ENCODE data around the gene SPDEF.

Gene SPDEF

DNA sequence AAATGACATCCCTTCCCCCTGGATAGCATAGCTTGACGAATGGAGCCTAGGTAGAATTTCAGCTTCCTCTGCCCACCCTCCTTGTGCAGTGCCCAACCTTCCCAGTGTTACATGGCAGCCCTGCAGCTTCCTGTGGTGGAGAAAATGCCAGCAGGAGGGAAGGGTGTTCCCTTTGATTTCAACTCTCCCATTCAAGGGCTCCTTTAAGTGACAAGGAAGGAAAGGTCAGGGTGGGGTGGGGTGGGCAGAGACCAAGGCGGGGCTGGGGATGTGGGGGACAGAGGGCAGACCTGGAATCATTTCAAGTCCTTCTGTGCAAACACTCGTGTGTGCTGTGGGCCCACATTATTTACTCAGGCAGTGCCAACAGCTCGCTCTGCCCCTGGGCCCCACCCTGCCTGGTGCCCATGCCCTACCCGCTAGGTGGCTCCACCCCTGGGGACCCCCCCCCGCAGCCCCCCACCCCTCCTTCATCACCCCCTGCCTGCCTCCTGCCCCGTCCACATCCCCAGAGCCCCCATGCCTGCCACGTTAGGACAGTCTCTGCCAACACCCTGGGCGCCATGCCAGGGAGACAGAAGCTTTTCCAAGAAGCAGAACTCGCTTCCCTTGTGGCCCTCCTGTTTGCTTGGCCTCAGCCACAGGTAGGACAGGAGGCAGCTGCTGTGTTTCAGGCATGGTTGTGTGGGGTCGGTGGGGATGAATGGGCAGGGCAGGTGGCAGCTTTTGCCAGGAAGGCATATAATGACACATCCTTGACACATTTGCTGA is 9.4 kb downstream of the SPDEF start:
- H3K4me3 ChIP-seq (ENCODE audit: low read length) = no peak overlapping the region
- TF ChIP-seq, protein P1, sequence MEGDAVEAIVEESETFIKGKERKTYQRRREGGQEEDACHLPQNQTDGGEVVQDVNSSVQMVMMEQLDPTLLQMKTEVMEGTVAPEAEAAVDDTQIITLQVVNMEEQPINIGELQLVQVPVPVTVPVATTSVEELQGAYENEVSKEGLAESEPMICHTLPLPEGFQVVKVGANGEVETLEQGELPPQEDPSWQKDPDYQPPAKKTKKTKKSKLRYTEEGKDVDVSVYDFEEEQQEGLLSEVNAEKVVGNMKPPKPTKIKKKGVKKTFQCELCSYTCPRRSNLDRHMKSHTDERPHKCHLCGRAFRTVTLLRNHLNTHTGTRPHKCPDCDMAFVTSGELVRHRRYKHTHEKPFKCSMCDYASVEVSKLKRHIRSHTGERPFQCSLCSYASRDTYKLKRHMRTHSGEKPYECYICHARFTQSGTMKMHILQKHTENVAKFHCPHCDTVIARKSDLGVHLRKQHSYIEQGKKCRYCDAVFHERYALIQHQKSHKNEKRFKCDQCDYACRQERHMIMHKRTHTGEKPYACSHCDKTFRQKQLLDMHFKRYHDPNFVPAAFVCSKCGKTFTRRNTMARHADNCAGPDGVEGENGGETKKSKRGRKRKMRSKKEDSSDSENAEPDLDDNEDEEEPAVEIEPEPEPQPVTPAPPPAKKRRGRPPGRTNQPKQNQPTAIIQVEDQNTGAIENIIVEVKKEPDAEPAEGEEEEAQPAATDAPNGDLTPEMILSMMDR (conservative IDR thresholded peaks at IDR 0.05; ENCODE audit: low read depth, low read length) = no peak

DNA sequence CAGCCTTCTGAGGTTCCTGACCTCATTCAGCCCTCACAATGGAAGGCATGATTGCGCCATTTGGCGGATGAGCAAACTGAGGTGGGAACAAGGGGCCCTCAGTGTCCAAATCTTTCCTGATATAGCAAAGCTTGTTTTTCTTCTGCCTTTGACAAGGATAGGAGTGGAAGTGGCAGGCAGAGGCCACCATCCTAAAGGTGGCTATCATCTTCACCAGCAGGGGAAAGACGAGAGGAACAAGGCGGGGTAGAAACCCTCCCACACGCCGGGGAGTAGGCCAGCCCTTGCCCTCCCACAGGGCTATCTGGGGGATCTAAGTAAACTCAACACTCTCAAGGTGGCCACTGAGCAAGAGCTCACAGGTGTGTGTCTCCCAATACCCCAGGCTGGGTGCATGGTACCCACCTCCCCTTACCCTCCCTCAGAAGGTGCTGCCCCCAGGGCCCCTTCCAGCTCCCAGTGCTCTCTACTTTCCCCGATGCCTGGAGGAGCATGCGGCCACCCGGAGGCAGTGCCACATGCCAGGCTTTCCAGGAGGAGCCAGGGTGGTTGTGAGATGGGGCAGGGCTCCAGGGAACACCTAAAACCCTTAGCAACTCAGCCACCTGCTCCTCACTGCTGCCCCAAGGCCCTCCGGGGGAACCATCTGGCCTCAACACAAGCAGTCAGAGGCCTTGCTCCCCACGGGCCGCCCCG is 11.2 kb downstream of the SPDEF start:
- TF ChIP-seq, protein P1 (conservative IDR thresholded peaks at IDR 0.05; ENCODE audit: low read depth, low read length) = no peak
- H3K4me3 ChIP-seq (ENCODE audit: low read length) = no peak overlapping the region
- no peak for DNase-seq (ENCODE audit: low read depth)

More for the DNA sequence above, 9.4 kb downstream of the SPDEF start:
- DNase-seq (ENCODE audit: low read depth) = no peak

DNA sequence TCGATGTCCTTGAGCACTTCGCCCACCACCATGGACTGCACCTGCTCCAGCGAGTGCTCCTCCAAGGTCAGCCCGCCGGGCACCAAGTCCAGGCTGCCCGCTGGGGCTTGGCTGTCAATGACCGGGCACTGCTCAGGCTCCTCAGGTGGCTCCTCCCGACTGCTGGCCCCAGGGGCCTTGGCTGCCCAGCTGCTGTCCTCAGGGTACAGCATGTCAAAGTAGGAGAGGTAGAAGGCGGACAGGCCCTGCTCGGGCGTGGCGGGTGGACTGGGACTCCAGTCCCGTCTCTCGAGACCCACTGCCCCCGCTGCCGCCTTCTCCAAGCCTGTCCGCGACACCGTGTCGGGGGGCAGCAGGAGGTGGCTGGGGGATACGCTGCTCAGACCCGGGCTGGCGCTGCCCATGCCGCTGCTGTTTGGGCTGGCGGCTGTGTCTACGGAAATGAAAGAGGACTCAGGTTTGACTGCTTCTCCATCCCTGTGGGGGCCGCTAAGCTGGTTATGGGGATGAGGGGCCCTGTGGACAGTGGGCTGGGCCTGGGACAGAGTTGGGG is 12.0 kb downstream of the SPDEF start:
- no peak overlapping the region for H3K4me3 ChIP-seq (ENCODE audit: low read length)
- TF ChIP-seq, protein P1 (conservative IDR thresholded peaks at IDR 0.05; ENCODE audit: low read depth, low read length) = no peak
- no peak for DNase-seq (ENCODE audit: low read depth)

DNA sequence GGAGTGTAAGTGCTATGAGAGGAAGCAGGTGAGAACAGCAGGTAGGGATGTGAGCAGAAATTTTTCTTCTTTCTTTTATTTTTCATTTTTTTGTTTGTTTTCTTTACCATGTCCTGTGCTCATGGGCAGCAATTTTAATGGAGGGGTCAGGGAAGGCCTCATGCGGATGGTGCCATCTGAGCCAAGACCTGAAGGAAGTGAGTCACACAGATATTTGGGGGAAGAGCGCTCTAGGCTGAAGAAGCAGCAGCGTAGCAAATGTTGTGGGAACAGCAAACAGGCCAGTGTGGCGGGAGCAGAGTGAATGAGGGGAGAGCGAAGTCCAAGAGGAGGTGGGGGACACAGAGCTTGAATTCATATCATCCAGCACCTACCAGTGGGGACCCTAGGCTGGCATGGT is 12.7 kb downstream of the SPDEF start:
- no peak overlapping the region for H3K4me3 ChIP-seq (ENCODE audit: low read length)
- DNase-seq (ENCODE audit: low read depth) = no peak

DNA sequence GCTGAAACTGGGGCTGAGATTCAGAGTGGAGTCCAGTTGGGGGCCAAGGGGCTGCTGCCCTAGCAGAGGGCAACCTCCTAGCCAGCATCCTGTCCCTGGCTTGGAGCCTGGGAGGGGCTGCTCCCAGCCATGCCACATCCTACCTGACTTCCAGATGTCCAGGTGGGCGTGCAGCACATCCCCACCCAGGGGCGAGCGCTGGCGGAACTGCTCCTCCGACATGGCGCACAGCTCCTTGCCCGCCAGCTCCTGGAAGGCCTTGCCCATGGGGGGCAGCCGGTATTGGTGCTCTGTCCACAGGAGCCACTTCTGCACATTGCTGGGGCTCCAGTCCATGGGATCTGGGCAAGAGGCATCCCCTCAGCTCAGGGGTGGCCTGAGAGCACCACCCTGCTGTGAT is 15.3 kb downstream of the SPDEF start:
- no peak for DNase-seq (ENCODE audit: low read depth)
- TF ChIP-seq, protein P1 (conservative IDR thresholded peaks at IDR 0.05; ENCODE audit: low read depth, low read length) = no peak
- no peak overlapping the region for H3K4me3 ChIP-seq (ENCODE audit: low read length)

More for the DNA sequence above, 12.7 kb downstream of the SPDEF start:
- TF ChIP-seq, protein P1 (conservative IDR thresholded peaks at IDR 0.05; ENCODE audit: low read depth, low read length) = no peak

DNA sequence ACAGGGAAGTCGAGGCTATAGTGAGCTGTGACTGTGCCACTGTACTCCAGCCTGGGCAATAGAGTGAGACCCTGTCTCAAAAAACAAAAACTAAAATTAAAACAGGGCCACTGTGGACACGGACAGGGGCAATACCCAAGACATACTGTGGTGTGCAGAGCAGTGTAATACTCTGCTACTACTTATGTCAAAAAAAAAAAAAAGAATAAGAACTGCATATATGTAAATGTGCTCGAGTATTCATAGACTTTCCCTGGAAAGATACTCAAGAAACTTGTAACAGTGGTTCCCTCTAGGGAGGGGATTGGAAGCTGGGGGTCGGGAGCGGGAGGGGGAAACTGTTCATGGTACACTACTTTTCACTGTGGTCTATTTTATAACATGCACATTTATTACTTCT is 15.9 kb downstream of the SPDEF start:
- DNase-seq (ENCODE audit: low read depth) = no peak
- no peak overlapping the region for H3K4me3 ChIP-seq (ENCODE audit: low read length)
- TF ChIP-seq, protein P1 (conservative IDR thresholded peaks at IDR 0.05; ENCODE audit: low read depth, low read length) = no peak

Measured in retinal pigment epithelial cell (primary cell).